Neuronal stem cell (in vitro differentiated cells): ENCODE measurements around the gene ZBTB48.

Experiments used
- DNase-seq: peaks from one replicate; pipeline ENCODE4 v3.0.0-alpha.2; 2013; ENCODE audit warnings: low spot score
- H2AFZ ChIP-seq: one replicate; pipeline ENCODE4 v1.6.1; 2013; ENCODE audit warnings: mild to moderate bottlenecking, low read length, inconsistent platforms
- H2AK5ac ChIP-seq: 2 replicates; pipeline ENCODE4 v1.6.1; 2013; ENCODE audit warnings: low read depth, mild to moderate bottlenecking, inconsistent platforms, low read length, moderate library complexity, mixed read lengths
- H2BK120ac ChIP-seq: 2 replicates; pipeline ENCODE4 v1.6.1; 2013; ENCODE audit warnings: low read depth, mild to moderate bottlenecking, inconsistent platforms, low read length, moderate library complexity, mixed read lengths
- H2BK12ac ChIP-seq: one replicate; pipeline ENCODE4 v1.6.1; 2013; ENCODE audit warnings: low read length, inconsistent platforms
- H2BK15ac ChIP-seq: 2 replicates; pipeline ENCODE4 v1.6.1; 2013; ENCODE audit warnings: mild to moderate bottlenecking, low read length, inconsistent platforms, mixed read lengths
- H2BK5ac ChIP-seq: one replicate; pipeline ENCODE4 v1.6.1; 2013; ENCODE audit warnings: inconsistent platforms, mild to moderate bottlenecking, low read length, moderate library complexity
- H3K14ac ChIP-seq: one replicate; pipeline ENCODE4 v1.6.1; 2013; ENCODE audit warnings: low read length, inconsistent platforms
- H3K18ac ChIP-seq: 2 replicates; pipeline ENCODE4 v1.6.1; 2013; ENCODE audit warnings: low read length, inconsistent platforms
- H3K23ac ChIP-seq: 2 replicates; pipeline ENCODE4 v1.6.1; 2013; ENCODE audit warnings: low read depth, mild to moderate bottlenecking, mixed read lengths, low read length, inconsistent platforms; ENCODE audit not compliant: poor library complexity
- H3K27ac ChIP-seq: replicated peaks from 3 replicates; pipeline ENCODE4 v1.5.1; 2013; ENCODE audit warnings: low read length, inconsistent platforms
- H3K27me3 ChIP-seq, 3 experiments: 2 replicates each; pipeline ENCODE4 v1.6.1; 2013; ENCODE audit warnings: low read length in 3 of 3, mild to moderate bottlenecking in 2 of 3, inconsistent platforms in 1 of 3, low read depth in 1 of 3, mixed read lengths in 1 of 3, moderate library complexity in 1 of 3; ENCODE audit not compliant: control insufficient read depth in 3 of 3, insufficient read depth in 3 of 3
- H3K36me3 ChIP-seq, 2 donors: replicated peaks in 1 of 2; 2 replicates each; pipeline ENCODE4 v1.6.1; 2013; ENCODE audit warnings: low read length in 2 of 2; ENCODE audit not compliant: control insufficient read depth in 2 of 2, insufficient read depth in 2 of 2
- H3K4ac ChIP-seq: 2 replicates; pipeline ENCODE4 v1.6.1; 2013; ENCODE audit warnings: inconsistent platforms, mild to moderate bottlenecking, low read length, moderate library complexity
- H3K4me1 ChIP-seq, 2 donors: 1 replicate in 1 of 2; 2 replicates in 1 of 2; pipeline ENCODE4 v1.6.1; 2013; ENCODE audit warnings: low read length in 2 of 2, low read depth in 1 of 2; ENCODE audit not compliant: control insufficient read depth in 2 of 2, insufficient read depth in 1 of 2
- H3K4me2 ChIP-seq: one replicate; pipeline ENCODE4 v1.6.1; 2013; ENCODE audit warnings: mild to moderate bottlenecking, low read length, inconsistent platforms; ENCODE audit not compliant: insufficient read depth, poor library complexity, severe bottlenecking
- H3K4me3 ChIP-seq, 2 donors: 2 replicates each; pipeline ENCODE4 v1.5.1; 2013; ENCODE audit warnings: low read length in 2 of 2, mild to moderate bottlenecking in 2 of 2, inconsistent platforms in 1 of 2, moderate library complexity in 1 of 2
- H3K79me1 ChIP-seq: one replicate; pipeline ENCODE4 v1.6.1; 2013; ENCODE audit warnings: low read depth, mild to moderate bottlenecking, inconsistent platforms, low read length, moderate library complexity
- H3K9ac ChIP-seq: one replicate; pipeline ENCODE4 v1.6.1; 2013; ENCODE audit warnings: mild to moderate bottlenecking, low read depth, low read length, inconsistent platforms; ENCODE audit not compliant: poor library complexity
- H3K9me3 ChIP-seq, 2 donors: replicated peaks in 1 of 2; 2 replicates each; pipeline versions ENCODE3 to v1.6.1; 2013; ENCODE audit warnings: low read length in 2 of 2, mild to moderate bottlenecking in 2 of 2, inconsistent platforms in 1 of 2, low read depth in 1 of 2, mixed read lengths in 1 of 2, moderate library complexity in 1 of 2; ENCODE audit not compliant: control insufficient read depth in 2 of 2, insufficient read depth in 1 of 2
- H4K8ac ChIP-seq: one replicate; pipeline ENCODE4 v1.6.1; 2013; ENCODE audit warnings: low read depth, mild to moderate bottlenecking, inconsistent platforms, low read length, moderate library complexity
- H4K91ac ChIP-seq: one replicate; pipeline ENCODE4 v1.6.1; 2013; ENCODE audit warnings: low read length, low read depth, mild to moderate bottlenecking, inconsistent platforms; ENCODE audit not compliant: poor library complexity
- WGBS, 2 donors: extraction: QIAGEN DNeasy Blood & Tissue Kit; methylation state at CpG; one replicate each; pipeline ENCODE4 v1.1.7; 2013; ENCODE audit warnings: missing lambda C conversion rate in 2 of 2, mixed read lengths in 1 of 2; ENCODE audit not compliant: insufficient read length in 2 of 2, insufficient replicate concordance in 1 of 2; ENCODE audit errors: extremely low coverage in 2 of 2; 5-methylcytosine and 5-hydroxymethylcytosine counted together

Gene ZBTB48

DNA sequence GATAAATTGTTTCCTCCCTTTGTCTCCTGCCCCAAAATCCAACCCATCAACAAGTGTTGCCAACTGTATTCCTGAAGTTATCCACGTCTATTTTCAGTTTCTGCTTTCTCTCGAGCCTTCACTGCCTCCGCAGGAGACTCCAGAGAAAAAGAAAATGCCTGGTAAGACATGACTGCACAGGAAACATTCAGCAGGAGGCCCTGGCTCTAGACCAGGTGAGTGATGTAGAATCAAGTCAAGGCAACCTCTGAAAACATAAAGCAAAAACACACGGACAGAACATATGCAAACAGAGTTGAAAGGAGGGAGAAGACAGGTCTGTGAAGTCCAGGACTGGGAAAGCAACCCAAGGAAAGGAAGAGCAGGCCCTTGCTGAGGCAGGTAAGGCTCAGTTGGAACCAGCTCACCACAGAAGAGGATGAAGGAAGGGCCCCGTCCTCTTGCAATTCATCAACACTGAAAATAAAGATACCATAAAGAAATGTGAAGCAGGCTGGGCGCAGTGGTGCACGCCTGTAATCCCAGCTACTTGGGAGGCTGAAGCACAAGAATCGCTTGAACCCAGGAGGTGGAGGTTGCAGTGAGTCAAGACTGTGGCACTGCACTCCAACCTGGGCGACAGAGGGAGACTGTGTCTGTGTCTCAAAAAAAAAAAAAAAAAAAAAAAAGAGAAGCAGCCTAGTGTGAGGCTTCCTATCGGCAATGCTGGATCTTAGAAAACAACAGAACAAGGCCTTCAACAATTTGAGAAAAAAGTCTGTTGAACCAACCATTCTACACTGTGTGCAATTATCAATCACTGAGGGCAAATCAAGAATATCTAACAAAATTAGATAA is 34.3 kb upstream of the ZBTB48 start:
- no peak overlapping the region for H3K4me2 ChIP-seq
- no peak overlapping the region for H3K14ac ChIP-seq
- H4K8ac ChIP-seq, result no peak overlapping the region
- H3K79me1 ChIP-seq, result no peaks in the 10 kb centered on the region
- H4K91ac ChIP-seq, result no peak overlapping the region
- no peak overlapping the region for H2BK5ac ChIP-seq
- H3K4ac ChIP-seq, result no peak overlapping the region
- H2BK15ac ChIP-seq, result no peak overlapping the region
- DNase-seq, result no peak
- no peak overlapping the region for H3K27ac ChIP-seq
- no peak overlapping the region for H3K9ac ChIP-seq
- H3K27me3 ChIP-seq, result no peaks in the 10 kb centered on the region
- no peak overlapping the region for H3K4me3 ChIP-seq
- no peak overlapping the region for H2AFZ ChIP-seq
- no peak overlapping the region for H2AK5ac ChIP-seq
- H2BK120ac ChIP-seq, result no peak overlapping the region
- no CpG with 5 or more reads among the region's 10 CpGs for WGBS, 2 donors
- H2BK12ac ChIP-seq, result no peak overlapping the region
- no peak overlapping the region for H3K18ac ChIP-seq
- no peaks in the 10 kb centered on the region for H3K4me1 ChIP-seq
- peaks cover 34 to 93% of the 10 kb centered on the region in 2 donors for H3K36me3 ChIP-seq
- no peak overlapping the region for H3K23ac ChIP-seq
- H3K9me3 ChIP-seq, result no peaks in the 10 kb centered on the region

DNA sequence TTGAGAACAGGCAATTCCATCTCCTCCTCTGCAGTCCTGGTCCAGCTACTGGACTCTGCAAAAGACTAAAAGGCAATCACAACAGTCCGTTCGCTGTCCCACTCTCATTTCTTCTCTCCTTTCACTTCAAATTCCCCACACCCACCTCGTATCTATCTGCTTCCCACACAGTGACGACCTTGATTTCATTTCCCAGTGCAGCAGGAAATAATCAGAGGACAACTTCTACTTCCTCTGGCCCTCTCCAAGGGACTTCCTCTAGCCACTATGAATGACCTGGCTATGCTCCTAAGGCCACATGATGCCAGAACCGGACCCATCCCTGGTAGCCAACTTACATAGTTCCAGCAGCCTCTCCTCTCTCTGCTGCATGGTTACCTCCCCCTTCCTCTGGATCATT is 33.5 kb upstream of the ZBTB48 start:
- Histone ChIP-seq H3K4me1 (no peaks in the 10 kb centered on the region), H2BK15ac (no peak overlapping the region), H3K18ac (no peak overlapping the region), H3K4me2 (no peak overlapping the region), H3K36me3 (peaks cover 37 to 93% of the 10 kb centered on the region in 2 donors), H3K79me1 (no peaks in the 10 kb centered on the region), H3K4ac (no peak overlapping the region), H3K23ac (no peak overlapping the region), H2AFZ (no peak overlapping the region), H2BK5ac (no peak overlapping the region), H3K14ac (no peak overlapping the region), H2BK12ac (no peak overlapping the region), H2BK120ac (no peak overlapping the region), H3K27me3 (no peaks in the 10 kb centered on the region), H3K27ac (no peak overlapping the region), H3K9ac (no peak overlapping the region), H3K4me3 (no peak overlapping the region), H4K8ac (no peak overlapping the region), H4K91ac (no peak overlapping the region), H3K9me3 (no peaks in the 10 kb centered on the region), H2AK5ac (no peak overlapping the region)
- WGBS, 2 donors, result 100% methylated on average over 3 of the region's 5 CpGs; no CpG with 5 or more reads in 1 of the 2 donors
- no peak for DNase-seq

DNA sequence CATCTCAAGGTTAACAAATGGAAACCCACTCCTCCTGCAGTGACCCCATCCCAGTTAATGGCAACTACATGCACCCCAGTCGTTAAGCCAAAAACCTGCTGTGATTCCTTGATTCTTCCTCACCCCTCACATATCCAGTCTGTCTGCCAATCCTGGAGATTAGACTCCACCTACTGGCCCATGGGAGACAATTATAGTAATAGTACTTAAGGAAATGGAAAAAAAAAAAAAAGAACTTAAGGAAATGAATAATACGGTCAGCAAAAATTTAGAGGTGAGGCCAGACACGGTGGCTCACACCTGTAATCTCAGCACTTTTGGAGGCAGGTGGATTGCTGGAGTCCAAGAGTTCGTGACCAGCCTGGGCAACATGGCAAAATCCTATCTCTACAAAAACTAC is 32.5 kb upstream of the ZBTB48 start:
- Histone ChIP-seq H3K9ac (no peak overlapping the region), H3K36me3 (peaks cover 36 to 84% of the 10 kb centered on the region in 2 donors), H2BK15ac (no peak overlapping the region), H2BK120ac (no peak overlapping the region), H3K4me2 (no peak overlapping the region), H2AFZ (no peak overlapping the region), H3K4ac (no peak overlapping the region), H4K91ac (no peak overlapping the region), H3K27me3 (no peaks in the 10 kb centered on the region), H3K18ac (no peak overlapping the region), H2BK5ac (no peak overlapping the region), H3K9me3 (no peaks in the 10 kb centered on the region), H4K8ac (no peak overlapping the region), H2BK12ac (no peak overlapping the region), H3K79me1 (peaks cover 1% of the 10 kb centered on the region), H2AK5ac (no peak overlapping the region), H3K4me3 (no peak overlapping the region), H3K14ac (no peak overlapping the region), H3K27ac (no peak overlapping the region), H3K23ac (no peak overlapping the region), H3K4me1 (no peaks in the 10 kb centered on the region)
- DNase-seq, result no peak
- no CpG with 5 or more reads among the region's 4 CpGs for WGBS, 2 donors

DNA sequence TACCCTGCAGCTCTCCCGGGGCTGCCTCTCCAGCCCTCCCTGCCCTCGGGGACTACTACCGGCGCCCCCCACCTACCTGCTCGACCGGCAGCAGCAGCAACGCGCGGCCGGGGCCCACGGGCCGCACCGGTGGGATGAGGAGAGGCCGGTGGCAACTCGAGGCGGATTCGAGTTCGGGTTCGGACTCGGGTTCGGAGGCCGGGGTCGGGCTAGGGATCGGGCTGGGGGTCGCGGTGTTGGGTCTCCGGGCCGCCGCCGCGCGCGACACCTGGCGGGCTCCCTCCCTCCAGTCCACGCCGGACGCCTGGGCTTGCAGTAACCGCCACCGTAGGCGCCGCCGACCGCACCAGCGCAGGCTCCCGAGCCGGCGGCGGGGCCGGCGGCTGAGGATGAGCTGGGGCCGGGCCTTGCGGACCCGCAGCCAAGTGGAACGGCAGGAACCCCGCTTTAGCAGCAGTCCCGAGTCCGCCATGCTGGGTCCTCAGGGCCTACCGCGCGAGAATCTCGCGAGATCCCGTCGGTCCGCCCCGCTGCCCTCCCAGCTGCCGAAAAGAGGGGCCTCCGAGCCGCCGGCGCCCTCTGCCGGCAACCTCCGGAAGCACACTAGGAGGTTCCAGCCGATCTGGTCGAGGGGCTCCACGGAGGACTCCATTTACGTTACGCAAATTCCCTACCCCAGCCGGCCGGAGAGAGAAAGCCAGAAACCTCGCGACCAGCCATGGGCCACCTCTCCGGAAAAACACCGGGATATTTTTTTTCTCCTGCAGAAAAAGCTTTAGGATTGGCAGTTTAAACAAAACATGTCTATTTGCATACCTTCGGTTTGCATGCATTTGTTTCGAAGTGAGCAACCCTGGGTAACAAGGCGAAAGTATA is 25.5 kb upstream of the ZBTB48 start, which contains the start of gene NOL9:
Gene NOL9 (minus strand): TSS at position 483 of the 876 bp plus-strand sequence. CDS start 11 bp downstream, at position 472.
- peak within 1 kb of the TSS; percentile 88 to 98 for H3K4me3 ChIP-seq
- H2BK12ac ChIP-seq, result no peak within 1 kb of the TSS
- H3K18ac ChIP-seq, result peak within 1 kb of the TSS; percentile 98
- no CpG with 5 or more reads among the region's 87 CpGs for WGBS, 2 donors
- peak within 1 kb of the TSS; percentile 96 for H2AFZ ChIP-seq
- peak within 1 kb of the TSS; percentile 89 for H3K4me2 ChIP-seq
- H3K9ac ChIP-seq, result peak within 1 kb of the TSS; percentile 94
- H2BK15ac ChIP-seq, result peak within 1 kb of the TSS; percentile 47
- peak within 1 kb of the TSS; percentile 72 for H2BK120ac ChIP-seq
- H3K14ac ChIP-seq, result no peak within 1 kb of the TSS
- no peaks in the 10 kb centered on the region for H3K9me3 ChIP-seq
- peak within 1 kb of the TSS; percentile 37 for H3K23ac ChIP-seq
- no peak within 1 kb of the TSS for H3K4ac ChIP-seq
- no peaks in the 10 kb centered on the region for H3K27me3 ChIP-seq
- peaks cover 11% of the 10 kb centered on the region for H3K79me1 ChIP-seq
- H3K27ac ChIP-seq, result no peak within 1 kb of the TSS
- H4K91ac ChIP-seq, result no peak within 1 kb of the TSS
- peak; percentile 94 for DNase-seq
- H4K8ac ChIP-seq, result peak within 1 kb of the TSS; percentile 68
- peak within 1 kb of the TSS; percentile 87 for H2BK5ac ChIP-seq
- peak within 1 kb of the TSS; percentile 99 for H2AK5ac ChIP-seq
- H3K36me3 ChIP-seq, result peaks cover 8 to 20% of the 10 kb centered on the region in 2 donors
- H3K4me1 ChIP-seq, result peaks cover 3 to 8% of the 10 kb centered on the region in 2 donors
